ENCODE measurements around the gene EGFL8. TPM values are rescaled to one million over a fixed set of nuclear protein-coding genes. Genes with fewer than 3 reads are reported as not detected.

EGFL8 gene
- total and polyA plus RNA-seq, 9 of the 15 experiments (the other 6 are each of a cell fraction or from before 2014, with no cell fraction given) = 2.2 to 47.4 (median 14.2) TPM

DNA sequence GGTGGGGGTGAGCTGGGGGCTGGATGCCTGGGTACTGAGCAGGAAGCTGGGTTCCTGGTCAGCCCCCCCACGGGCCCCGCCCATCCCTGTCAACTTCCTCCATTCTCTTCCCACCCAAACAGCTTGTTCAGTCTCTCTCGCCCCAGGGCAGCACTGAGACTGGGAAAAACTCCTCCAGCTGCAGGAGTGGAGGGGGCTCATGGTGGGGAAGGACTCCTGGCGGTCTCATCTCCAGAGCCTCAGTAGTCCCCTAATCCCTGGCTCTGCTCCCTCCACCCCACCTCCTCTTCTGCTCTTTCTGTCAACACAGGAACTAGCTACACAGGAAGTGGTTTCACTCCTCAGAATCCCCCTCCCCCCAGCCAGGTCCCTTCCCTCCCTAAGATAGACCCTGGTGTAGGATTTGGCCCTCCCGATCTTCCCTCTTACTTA is 28.2 kb downstream of the EGFL8 start, which contains the start of gene GPSM3 (continued):
- TF ChIP-seq RREB1 (CRISPR knock-in tag; IDR thresholded peaks at IDR 0.05) (0 out of 2 replicates have a peak, but pooled peaks have one; percentile 43), PHF8 (IDR thresholded peaks at IDR 0.05; ENCODE audit: borderline replicate concordance, low read length) (peak; percentile 53; the same call in 1 of the 2 replicates), GTF2E2 (tag; IDR thresholded peaks at IDR 0.05) (peak; percentile 20; the same call in 1 of the 2 replicates), NR4A1 (CRISPR knock-in tag; IDR thresholded peaks at IDR 0.05) (0 out of 2 replicates have a peak, but pooled peaks have one; percentile 13), NR4A1 (tag; IDR thresholded peaks at IDR 0.05) (no peak), ZNF263 (CRISPR knock-in tag; IDR thresholded peaks at IDR 0.05; ENCODE audit: borderline replicate concordance) (peak; percentile 67; the same call in 1 of the 2 replicates), KHSRP (IDR thresholded peaks at IDR 0.05) (no peak), SUPT5H (IDR thresholded peaks at IDR 0.05) (peak; percentile 76), ZNF354B (CRISPR knock-in tag; IDR thresholded peaks at IDR 0.05) (0 out of 2 replicates have a peak, but pooled peaks have one; percentile 29), NFXL1 (CRISPR knock-in tag; IDR thresholded peaks at IDR 0.05) (no peak), KDM5B (IDR thresholded peaks at IDR 0.05; ENCODE audit: insufficient replicate concordance, low read depth, low read length) (peak; percentile 41), ATF7 (IDR thresholded peaks at IDR 0.05) (peak; percentile 66), SMARCE1 (IDR thresholded peaks at IDR 0.05) (peak; percentile 55), ZEB2 (IDR thresholded peaks at IDR 0.05) (peak; percentile 49; the same call in 1 of the 2 replicates), THRAP3 (IDR thresholded peaks at IDR 0.05; ENCODE audit: borderline replicate concordance) (no peak), GABPB1 (CRISPR knock-in tag; IDR thresholded peaks at IDR 0.05) (peak; percentile 87), LEF1 (IDR thresholded peaks at IDR 0.05) (peak; percentile 91; the same call in 1 of the 2 replicates), KLF16 (IDR thresholded peaks at IDR 0.05) (no peak), TEAD4 (IDR thresholded peaks at IDR 0.05; ENCODE audit: low read length) (no peak), TEAD4 (CRISPR knock-in tag; IDR thresholded peaks at IDR 0.05; ENCODE audit: borderline replicate concordance) (no peak)
- TF ChIP-seq, protein P1, sequence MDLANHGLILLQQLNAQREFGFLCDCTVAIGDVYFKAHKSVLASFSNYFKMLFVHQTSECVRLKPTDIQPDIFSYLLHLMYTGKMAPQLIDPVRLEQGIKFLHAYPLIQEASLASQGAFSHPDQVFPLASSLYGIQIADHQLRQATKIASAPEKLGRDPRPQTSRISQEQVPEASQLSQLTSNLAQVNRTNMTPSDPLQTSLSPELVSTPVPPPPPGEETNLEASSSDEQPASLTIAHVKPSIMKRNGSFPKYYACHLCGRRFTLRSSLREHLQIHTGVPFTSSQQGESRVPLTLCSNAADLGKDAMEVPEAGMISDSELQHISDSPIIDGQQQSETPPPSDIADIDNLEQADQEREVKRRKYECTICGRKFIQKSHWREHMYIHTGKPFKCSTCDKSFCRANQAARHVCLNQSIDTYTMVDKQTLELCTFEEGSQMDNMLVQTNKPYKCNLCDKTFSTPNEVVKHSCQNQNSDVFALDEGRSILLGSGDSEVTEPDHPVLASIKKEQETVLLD (IDR thresholded peaks at IDR 0.05) = no peak
- TF ChIP-seq, protein P2, sequence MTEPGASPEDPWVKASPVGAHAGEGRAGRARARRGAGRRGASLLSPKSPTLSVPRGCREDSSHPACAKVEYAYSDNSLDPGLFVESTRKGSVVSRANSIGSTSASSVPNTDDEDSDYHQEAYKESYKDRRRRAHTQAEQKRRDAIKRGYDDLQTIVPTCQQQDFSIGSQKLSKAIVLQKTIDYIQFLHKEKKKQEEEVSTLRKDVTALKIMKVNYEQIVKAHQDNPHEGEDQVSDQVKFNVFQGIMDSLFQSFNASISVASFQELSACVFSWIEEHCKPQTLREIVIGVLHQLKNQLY (CRISPR knock-in tag; conservative IDR thresholded peaks at IDR 0.05) = peak in 1 of 2 experiments; percentile 12; a peak in 1 of 4 replicates
- TF ChIP-seq, protein P3, sequence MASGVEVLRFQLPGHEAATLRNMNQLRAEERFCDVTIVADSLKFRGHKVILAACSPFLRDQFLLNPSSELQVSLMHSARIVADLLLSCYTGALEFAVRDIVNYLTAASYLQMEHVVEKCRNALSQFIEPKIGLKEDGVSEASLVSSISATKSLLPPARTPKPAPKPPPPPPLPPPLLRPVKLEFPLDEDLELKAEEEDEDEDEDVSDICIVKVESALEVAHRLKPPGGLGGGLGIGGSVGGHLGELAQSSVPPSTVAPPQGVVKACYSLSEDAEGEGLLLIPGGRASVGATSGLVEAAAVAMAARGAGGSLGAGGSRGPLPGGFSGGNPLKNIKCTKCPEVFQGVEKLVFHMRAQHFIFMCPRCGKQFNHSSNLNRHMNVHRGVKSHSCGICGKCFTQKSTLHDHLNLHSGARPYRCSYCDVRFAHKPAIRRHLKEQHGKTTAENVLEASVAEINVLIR (CRISPR knock-in tag; IDR thresholded peaks at IDR 0.05) = 0 out of 2 replicates have a peak, but pooled peaks have one; percentile 36

All from K562 (cell line).